GM12892 (cell line): ENCODE data around the gene TMEM131. TPM values are rescaled to one million over a fixed set of nuclear protein-coding genes. Genes with fewer than 3 reads are reported as not detected.
"Not testable (repeated sequence)": the region's sequence is repeated elsewhere in the genome, so short reads cannot be mapped to it uniquely, and the experiment has no call there.

Source experiments
- DNase-seq: peaks from one replicate; pipeline ENCODE4 v3.0.0; 2011; ENCODE audit not compliant: insufficient read length
- FAIRE-seq: peaks from 2 replicates; lab custom pipeline; 2011; peaks lifted over from hg19 to GRCh38; lab: Jason Lieb, UNC
- POLR2A ChIP-seq: IDR thresholded peaks from 2 replicates; pipeline ENCODE4 v1.6.1; 2011; ENCODE audit warnings: low read depth, low read length, control low read depth
- POLR2AphosphoS5 ChIP-seq: IDR thresholded peaks from 2 replicates; pipeline ENCODE4 v1.6.1; 2011; ENCODE audit warnings: low read depth, low read length, control low read depth
- TAF1 ChIP-seq: IDR thresholded peaks from 2 replicates; pipeline ENCODE4 v1.6.1; 2011; ENCODE audit warnings: low read depth, mild to moderate bottlenecking, control low read depth, low read length, borderline replicate concordance
- polyA plus RNA-seq: library from polyadenylated mRNA; unstranded; fragments of >200 nt; gene quantifications from one replicate; pipeline ENCODE4 v1.2.1, GENCODE V29; 2012; ENCODE audit warnings: missing spikeins, inconsistent platforms; ENCODE audit not compliant: missing spikeins

TMEM131 gene, protein sequence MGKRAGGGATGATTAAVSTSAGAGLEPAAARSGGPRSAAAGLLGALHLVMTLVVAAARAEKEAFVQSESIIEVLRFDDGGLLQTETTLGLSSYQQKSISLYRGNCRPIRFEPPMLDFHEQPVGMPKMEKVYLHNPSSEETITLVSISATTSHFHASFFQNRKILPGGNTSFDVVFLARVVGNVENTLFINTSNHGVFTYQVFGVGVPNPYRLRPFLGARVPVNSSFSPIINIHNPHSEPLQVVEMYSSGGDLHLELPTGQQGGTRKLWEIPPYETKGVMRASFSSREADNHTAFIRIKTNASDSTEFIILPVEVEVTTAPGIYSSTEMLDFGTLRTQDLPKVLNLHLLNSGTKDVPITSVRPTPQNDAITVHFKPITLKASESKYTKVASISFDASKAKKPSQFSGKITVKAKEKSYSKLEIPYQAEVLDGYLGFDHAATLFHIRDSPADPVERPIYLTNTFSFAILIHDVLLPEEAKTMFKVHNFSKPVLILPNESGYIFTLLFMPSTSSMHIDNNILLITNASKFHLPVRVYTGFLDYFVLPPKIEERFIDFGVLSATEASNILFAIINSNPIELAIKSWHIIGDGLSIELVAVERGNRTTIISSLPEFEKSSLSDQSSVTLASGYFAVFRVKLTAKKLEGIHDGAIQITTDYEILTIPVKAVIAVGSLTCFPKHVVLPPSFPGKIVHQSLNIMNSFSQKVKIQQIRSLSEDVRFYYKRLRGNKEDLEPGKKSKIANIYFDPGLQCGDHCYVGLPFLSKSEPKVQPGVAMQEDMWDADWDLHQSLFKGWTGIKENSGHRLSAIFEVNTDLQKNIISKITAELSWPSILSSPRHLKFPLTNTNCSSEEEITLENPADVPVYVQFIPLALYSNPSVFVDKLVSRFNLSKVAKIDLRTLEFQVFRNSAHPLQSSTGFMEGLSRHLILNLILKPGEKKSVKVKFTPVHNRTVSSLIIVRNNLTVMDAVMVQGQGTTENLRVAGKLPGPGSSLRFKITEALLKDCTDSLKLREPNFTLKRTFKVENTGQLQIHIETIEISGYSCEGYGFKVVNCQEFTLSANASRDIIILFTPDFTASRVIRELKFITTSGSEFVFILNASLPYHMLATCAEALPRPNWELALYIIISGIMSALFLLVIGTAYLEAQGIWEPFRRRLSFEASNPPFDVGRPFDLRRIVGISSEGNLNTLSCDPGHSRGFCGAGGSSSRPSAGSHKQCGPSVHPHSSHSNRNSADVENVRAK (N-terminal part only)
- 24.6 TPM for polyA plus RNA-seq

DNA sequence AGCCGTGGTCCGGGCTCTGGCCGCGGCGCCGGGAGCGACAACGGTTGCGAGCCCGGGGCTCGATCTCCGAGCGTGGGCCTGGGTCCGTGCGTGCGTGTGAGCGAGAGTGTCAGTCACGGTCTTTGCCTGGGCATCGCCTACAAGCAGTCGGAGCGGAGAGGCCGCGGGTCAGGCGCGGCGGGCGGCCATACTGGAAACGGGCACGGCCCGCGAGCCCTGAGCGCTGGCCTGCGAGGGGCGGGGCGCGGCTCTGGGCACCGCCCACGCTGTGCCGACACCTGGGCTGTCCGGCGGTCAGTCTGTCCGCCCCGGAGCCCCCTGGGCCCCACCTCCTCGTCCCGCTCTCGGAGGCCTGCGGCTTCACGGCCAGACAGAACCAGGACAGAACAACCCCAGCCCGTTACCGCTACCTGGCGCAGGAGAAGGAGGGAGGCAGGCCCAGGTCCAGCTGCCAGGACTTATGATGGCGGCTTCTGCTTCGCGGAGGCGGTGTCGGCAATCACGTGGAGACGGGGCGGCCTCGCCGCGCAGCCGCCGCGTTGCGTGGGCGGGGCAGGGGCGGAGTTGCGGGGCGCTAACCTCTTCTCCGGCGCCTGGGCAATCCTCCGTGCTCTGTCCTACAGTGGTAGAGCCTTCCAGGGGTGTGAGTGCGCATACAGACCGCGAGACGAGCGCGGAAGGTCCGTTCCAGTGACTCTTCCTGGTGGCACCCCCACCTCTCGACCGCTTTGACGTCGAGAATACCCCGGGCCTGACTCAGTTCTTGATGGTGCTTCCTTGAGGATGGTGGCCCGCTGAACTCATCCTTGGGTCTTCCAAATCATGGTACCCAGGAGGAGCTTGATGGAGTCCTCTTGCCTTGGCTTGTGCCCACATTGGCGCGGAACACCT, at the start of gene TMEM131:
TSS of gene TMEM131 (minus strand) at position 215 of the 891 bp plus-strand sequence. CDS start 286 bp downstream, outside the sequence.
- DNase-seq, result peak; percentile 84
- TF ChIP-seq POLR2A (peak; percentile 74), TAF1 (peak; percentile 93), POLR2AphosphoS5 (peak; percentile 51; the same call in 1 of the 2 replicates)
- FAIRE-seq, result peak; percentile 98

DNA sequence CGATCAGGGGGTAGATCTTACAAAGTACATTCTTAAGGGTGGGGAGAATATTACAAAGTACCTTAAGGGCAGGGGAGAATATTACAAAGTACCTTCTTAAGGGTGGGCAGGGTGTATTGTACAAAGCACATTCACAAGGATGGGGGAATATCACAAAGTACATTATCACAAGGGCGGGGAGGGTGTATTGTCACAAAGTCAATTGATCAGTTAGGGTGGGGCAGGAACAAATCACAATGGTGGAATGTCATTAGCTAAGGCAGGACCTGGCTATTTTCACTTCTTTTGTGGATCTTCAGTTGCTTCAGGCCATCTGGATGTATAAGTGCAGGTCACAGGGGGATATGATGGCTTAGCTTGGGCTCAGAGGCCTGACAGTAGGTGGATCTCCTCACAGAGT, 49.0 kb upstream of the TMEM131 start:
- DNase-seq, FAIRE-seq: not testable (repeated sequence)

DNA sequence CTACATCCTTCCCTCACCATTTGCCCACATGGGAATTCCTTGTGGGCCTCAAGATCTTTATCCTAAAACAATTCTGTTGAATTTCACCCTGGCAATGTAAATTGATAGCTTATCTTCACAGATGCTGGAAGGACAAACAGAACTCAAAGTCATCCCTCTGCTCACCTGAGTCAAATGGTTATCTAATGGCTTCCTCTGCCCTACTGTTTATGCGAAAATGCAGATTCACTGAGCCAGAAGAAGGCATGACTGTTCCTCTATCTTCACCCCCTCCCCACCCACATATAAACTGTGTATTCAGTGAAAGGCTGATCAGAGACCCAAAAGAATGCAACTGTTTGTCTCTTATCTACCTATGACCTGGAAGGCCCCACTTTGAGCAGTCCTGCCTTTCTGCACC, 47.4 kb upstream of the TMEM131 start:
- no peak for FAIRE-seq
- DNase-seq, result no peak

DNA sequence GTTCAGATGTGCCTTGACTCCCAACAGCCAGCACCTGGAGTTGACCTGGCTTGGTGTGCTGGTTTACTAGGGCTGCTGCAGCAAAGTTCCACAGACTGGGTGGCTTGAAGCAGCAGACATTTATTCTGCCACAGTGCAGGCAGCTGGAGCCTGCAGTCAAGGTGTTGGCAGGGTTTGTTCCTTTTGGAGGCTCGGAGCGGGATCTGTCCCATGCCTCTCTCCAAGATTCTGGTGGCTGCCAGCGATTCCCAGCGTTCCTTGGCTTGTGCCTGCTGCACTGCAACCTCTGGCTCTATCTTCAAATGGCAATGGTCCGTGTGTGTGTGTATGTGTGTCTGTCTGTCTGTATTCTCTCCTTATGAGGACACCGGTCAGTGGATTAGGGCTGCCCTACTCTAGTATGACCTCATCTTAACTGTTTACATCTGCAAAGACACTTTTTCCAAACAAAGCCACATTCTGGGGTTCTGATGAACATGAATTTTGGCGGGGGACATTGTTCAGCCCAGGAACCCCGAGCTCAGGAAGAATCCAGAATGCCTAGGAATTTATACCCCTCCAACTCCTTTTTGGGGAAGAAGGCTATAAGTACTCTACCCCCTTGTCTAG, 44.7 kb upstream of the TMEM131 start:
- DNase-seq (no peak), FAIRE-seq (no peak)
- no peak for TF ChIP-seq POLR2A
- TF ChIP-seq TAF1, result no peak
- TF ChIP-seq POLR2AphosphoS5, result no peak

More for the DNA sequence above, 47.4 kb upstream of the TMEM131 start:
- TF ChIP-seq POLR2AphosphoS5, result no peak
- no peak for TF ChIP-seq POLR2A
- no peak for TF ChIP-seq TAF1

DNA sequence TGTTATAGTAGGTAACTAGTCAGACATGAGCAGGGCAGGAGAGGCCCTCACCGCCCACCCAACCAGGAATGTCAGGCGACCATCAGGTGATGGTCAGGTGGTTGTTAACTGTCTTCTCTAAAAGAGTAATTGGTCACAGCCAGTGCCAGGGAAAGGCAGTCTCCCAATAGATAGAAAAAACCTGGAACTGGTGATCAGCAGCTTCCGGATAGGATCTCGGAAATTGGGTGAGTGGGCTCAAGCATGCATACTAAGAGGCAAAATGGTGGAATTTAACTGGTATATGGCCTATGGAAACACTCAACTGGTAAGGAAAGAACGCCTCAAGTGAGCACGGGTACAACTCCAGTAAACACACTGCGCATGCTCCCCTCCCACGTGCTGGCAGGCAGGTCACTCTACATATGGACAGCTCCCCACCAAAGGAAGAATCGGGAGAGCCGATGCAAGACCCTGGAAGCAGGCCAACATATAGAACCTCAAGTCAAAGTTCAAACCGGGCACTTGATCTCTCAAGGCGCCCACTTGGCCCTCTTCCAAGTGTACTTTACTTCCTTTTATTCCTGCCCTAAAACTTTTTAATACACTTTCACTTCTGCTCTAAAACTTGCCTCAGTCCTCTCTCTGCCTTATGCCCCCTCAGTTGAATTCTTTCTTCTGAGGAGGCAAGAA, 43.5 kb upstream of the TMEM131 start:
- FAIRE-seq, result no peak
- TF ChIP-seq TAF1, result no peak
- no peak for TF ChIP-seq POLR2AphosphoS5
- TF ChIP-seq POLR2A, result no peak
- DNase-seq, result no peak

DNA sequence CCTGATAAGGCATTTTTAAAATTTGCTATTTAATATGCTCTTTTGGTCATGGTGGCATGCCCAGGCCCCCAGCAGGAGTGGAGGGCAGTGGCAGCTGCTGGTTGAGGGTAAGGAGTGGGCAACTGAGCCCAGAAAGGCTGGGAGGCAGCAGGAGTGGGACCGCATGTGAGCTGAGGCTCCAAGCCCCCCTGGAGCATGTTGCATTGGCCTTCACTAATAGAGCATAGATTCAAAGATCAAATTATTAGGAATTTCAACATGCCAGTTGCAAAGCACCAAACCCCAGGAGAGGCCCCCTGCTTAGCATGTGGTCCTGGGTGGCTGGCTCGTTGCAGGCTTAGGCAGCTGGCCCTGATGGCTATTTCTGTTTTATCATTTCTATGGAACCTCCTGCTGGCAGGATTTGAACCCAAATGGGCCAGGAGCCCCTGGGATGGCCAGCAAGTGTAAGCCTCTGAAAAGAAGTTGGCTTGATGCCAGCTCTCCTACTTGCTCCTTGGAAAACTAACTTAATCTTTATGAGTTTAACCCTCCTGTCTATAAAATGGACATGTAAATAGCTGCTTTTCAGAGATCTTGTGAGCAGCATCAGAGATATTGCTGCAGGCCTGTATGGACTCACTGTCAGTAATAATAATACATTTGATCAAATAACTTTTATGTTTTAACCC, 42.1 kb upstream of the TMEM131 start:
- DNase-seq (no peak), FAIRE-seq (no peak)
- no peak for TF ChIP-seq POLR2A
- no peak for TF ChIP-seq POLR2AphosphoS5
- no peak for TF ChIP-seq TAF1

DNA sequence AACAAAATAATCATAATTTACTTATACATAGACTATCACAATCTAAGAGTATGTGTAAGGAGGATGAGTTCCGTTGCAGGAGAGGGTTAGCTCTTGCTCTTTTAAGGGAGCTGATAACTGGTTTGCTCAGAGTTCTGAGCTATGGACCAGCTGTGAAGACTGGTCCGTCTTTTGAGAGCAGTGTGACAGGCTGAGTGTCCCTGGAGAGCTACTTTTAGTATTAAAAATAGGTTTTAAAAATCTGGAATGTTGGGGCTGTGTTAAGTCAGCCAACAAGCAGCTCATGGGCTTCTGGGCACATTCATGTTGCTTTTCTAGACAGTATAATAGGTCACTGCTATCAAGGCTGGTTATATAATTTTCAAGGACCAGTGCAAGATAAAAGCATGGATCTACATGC, 41.5 kb upstream of the TMEM131 start:
- DNase-seq (no peak), FAIRE-seq (no peak)
- TF ChIP-seq POLR2AphosphoS5 (no peak), POLR2A (no peak), TAF1 (no peak)

DNA sequence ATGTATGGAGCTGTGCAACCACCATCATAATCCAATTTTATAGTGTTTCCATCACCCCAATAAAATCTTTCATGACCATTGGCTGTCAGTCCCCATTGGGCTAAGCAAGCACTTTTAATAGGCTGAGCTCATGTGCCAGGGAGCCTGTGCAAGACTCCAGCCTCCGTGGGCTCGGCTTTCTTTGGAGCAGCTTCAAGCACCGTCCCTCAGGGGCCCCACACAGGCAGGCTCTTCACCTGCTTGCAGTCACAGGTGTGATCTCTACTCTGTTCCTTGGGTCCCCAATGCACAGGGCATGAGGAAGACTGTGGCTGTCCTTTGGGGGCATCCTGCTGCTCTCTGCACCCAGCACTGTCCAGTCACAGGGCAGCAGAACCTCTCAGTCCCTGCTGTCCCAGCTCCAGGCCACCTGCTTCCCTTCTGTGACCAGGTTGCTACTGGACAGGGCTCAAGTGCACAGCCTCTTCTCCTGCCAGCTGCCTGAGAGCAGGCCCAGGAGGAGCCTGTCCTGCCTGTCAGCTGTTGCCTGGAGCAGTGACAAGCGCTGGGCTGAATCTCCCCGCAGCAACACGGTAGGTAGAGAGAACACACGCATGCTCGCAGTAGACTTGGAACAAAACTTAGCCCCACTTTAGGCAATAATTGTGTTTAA, 40.7 kb upstream of the TMEM131 start:
- no peak for DNase-seq
- no peak for TF ChIP-seq TAF1
- no peak for TF ChIP-seq POLR2AphosphoS5
- TF ChIP-seq POLR2A, result no peak
- FAIRE-seq, result no peak

DNA sequence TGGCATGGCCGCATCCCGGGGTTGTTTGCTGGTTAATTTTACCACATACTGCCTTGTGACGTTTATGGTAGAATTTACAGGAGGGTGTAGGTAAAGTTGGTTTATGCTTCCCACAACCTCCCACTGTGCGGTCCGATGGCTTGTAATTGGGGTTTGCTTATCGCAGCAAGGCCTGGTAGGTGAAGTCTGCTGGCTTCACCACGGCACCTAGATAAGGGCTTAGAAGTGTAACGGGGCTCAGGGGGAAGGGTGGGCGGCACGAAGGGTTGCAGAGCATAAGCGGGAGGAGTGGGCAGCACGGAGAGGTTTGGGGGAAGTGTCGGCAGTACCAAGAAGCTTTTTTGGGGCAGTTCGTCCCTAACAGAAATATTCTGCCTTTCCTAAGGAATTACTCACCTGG, 39.0 kb upstream of the TMEM131 start:
- FAIRE-seq (no peak), DNase-seq (no peak)
- TF ChIP-seq TAF1 (no peak), POLR2A (no peak), POLR2AphosphoS5 (no peak)
